Common myeloid progenitor, CD34-positive (primary cell): Measurements from ENCODE around the gene APH1A.

Experiments
- CTCF ChIA-PET: fragments of 350-600 bp; sonication (Branson Sonifier 250); formaldehyde crosslinking; loops from one replicate; lab custom pipeline; 2021; ENCODE audit warnings: antibody characterized with exemption; lab: Charles Lee
- POLR2A ChIA-PET: fragments of 350-600 bp; sonication (Branson Sonifier 250); formaldehyde crosslinking; loops from one replicate; lab custom pipeline; 2021; ENCODE audit warnings: antibody characterized with exemption; lab: Charles Lee
- DNase-seq, 3 donors: peaks; one replicate each; pipeline versions ENCODE4 v3.0.0 to v3.0.0-alpha.2; 2013
- H3K27ac ChIP-seq, 2 experiments: 1 replicate in 1 of 2; 2 replicates in 1 of 2; pipeline ENCODE4 v1.7.0; 2013; ENCODE audit warnings: inconsistent platforms in 2 of 2, low read length in 2 of 2, mild to moderate bottlenecking in 2 of 2, low read depth in 1 of 2, moderate library complexity in 1 of 2; ENCODE audit not compliant: severe bottlenecking in 2 of 2, insufficient read depth in 1 of 2, poor library complexity in 1 of 2
- H3K27me3 ChIP-seq, 5 experiments: replicated peaks in 2 of 5; 1 replicate in 3 of 5; 2 replicates in 2 of 5; pipeline versions ENCODE4 v1.6.1 to v1.7.0; 2013; ENCODE audit warnings: low read length in 4 of 5, mild to moderate bottlenecking in 2 of 5, moderate library complexity in 2 of 5, inconsistent platforms in 1 of 5; ENCODE audit not compliant: insufficient read depth in 5 of 5, control insufficient read depth in 4 of 5
- H3K36me3 ChIP-seq, 4 experiments: 1 replicate in 2 of 4; 2 replicates in 2 of 4; pipeline versions ENCODE4 v1.6.1 to v1.7.0; 2013; ENCODE audit warnings: low read length in 3 of 4, control low read depth in 1 of 4, mild to moderate bottlenecking in 1 of 4; ENCODE audit not compliant: control insufficient read depth in 4 of 4, insufficient read depth in 4 of 4
- H3K4me1 ChIP-seq, 4 experiments: 1 replicate in 3 of 4; 2 replicates in 1 of 4; pipeline versions ENCODE4 v1.6.1 to v1.7.1; 2013; ENCODE audit warnings: low read length in 3 of 4, mild to moderate bottlenecking in 3 of 4, control low read depth in 1 of 4, inconsistent platforms in 1 of 4, moderate library complexity in 1 of 4; ENCODE audit not compliant: control insufficient read depth in 4 of 4, insufficient read depth in 4 of 4; ENCODE audit errors: control extremely low read depth in 1 of 4
- H3K4me3 ChIP-seq, 7 experiments: 1 replicate in 4 of 7; 2 replicates in 3 of 7; pipeline versions ENCODE4 v1.5.1 to v1.7.0; 2013; ENCODE audit warnings: mild to moderate bottlenecking in 7 of 7, low read length in 6 of 7, moderate library complexity in 6 of 7, inconsistent platforms in 2 of 7, low read depth in 2 of 7, control low read depth in 1 of 7; ENCODE audit not compliant: insufficient read depth in 4 of 7, control insufficient read depth in 1 of 7; ENCODE audit errors: extremely low read depth in 1 of 7
- H3K9me3 ChIP-seq, 5 experiments: 1 replicate in 4 of 5; 2 replicates in 1 of 5; pipeline versions ENCODE4 v1.6.1 to v1.7.1; 2013; ENCODE audit warnings: low read length in 4 of 5, mild to moderate bottlenecking in 2 of 5, inconsistent platforms in 1 of 5, low read depth in 1 of 5, moderate library complexity in 1 of 5; ENCODE audit not compliant: control insufficient read depth in 4 of 5, insufficient read depth in 2 of 5; ENCODE audit errors: control extremely low read depth in 1 of 5
- WGBS: methylation state at CpG from one replicate; pipeline ENCODE4 v1.1.5; 2013; ENCODE audit not compliant: insufficient coverage; 5-methylcytosine and 5-hydroxymethylcytosine counted together

APH1A gene

GRCh38 chr1:150261367-150261766 is 7.4 kb downstream of the APH1A start:
- no peak overlapping the region for H3K4me3 ChIP-seq
- H3K27me3 ChIP-seq, result peaks cover 3 to 40% (median 24%) of the 10 kb centered on the region in 5 experiments
- ChIA-PET CTCF (interaction anchor here (1.5 to 13.8 kb wide), 2 partner anchors 14 to 25 kb away, joined by 4 to 246 read pairs; partner anchors contain the start of genes APH1A, C1orf54 and CIART), POLR2A (interaction anchor here (0.8 to 1.6 kb wide), 2 partner anchors 11 to 20 kb away, joined by 4 read pairs; partner anchors contain the start of gene C1orf54)
- no peak for DNase-seq
- no peak overlapping the region for H3K27ac ChIP-seq
- 89% methylated on average over 4 of the region's 6 CpGs for WGBS
- H3K4me1 ChIP-seq, result peaks cover 0 to 11% (median 2%) of the 10 kb centered on the region in 4 experiments
- peaks cover 0 to 22% (median 20%) of the 10 kb centered on the region in 4 experiments for H3K36me3 ChIP-seq
- H3K9me3 ChIP-seq, result no peaks in the 10 kb centered on the region

- WGBS, result 65% methylated on average over 6 of the region's 11 CpGs
- ChIA-PET CTCF (interaction anchor here (13.8 kb wide), 1 partner anchor 16 kb away, joined by 246 read pairs; the partner anchor contains the start of genes APH1A, C1orf54 and CIART), POLR2A (no interaction called here)
- Histone ChIP-seq H3K27me3 (peaks cover 5 to 44% (median 25%) of the 10 kb centered on the region in 5 experiments), H3K4me3 (no peak overlapping the region), H3K9me3 (no peaks in the 10 kb centered on the region), H3K36me3 (peaks cover 0 to 8% (median 7%) of the 10 kb centered on the region in 4 experiments), H3K4me1 (peaks cover 4 to 21% (median 11%) of the 10 kb centered on the region in 4 experiments), H3K27ac (no peak overlapping the region)
- no peak for DNase-seq
Observed at GRCh38 chr1:150259758-150260669, 8.8 kb downstream of the APH1A start.

DNA sequence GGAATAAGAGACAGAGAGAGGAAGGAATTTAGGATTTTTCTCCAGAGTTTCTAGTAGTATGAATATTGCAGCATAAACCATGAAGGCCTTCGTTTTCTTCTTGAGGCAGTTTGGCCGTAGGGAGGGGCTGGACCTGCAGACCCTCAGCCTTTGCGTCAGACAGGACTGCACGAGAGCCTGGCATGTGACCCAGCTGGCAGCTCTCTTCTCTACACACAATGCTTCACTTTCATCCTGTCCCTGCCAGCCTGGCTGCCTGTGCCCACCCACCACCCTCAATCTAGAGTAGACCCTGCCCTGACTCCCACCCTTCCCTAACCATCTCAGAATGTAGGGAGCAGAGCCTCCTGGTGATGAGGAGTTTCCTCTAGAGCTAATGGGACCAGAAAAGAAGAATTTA is 9.6 kb downstream of the APH1A start:
- Histone ChIP-seq H3K9me3 (no peaks in the 10 kb centered on the region), H3K4me1 (peaks cover 4 to 21% (median 11%) of the 10 kb centered on the region in 4 experiments), H3K4me3 (no peak overlapping the region), H3K27ac (no peak overlapping the region), H3K36me3 (peaks cover 0 to under 1% (median 0%) of the 10 kb centered on the region in 4 experiments), H3K27me3 (peaks cover 5 to 44% (median 25%) of the 10 kb centered on the region in 5 experiments)
- 86% methylated on average over 4 of the region's 4 CpGs for WGBS
- ChIA-PET POLR2A (no interaction called here), CTCF (interaction anchor here (1.3 to 13.8 kb wide), 3 partner anchors 9 to 53 kb away, joined by 3 to 246 read pairs (median 6); partner anchors contain the start of genes APH1A, C1orf54 and CIART)
- no peak for DNase-seq

GRCh38 chr1:150257624-150258585 is 10.9 kb downstream of the APH1A start, which contains the start of gene CA14:
Gene CA14, plus strand, starts transcription at chr1:150257774. Its CDS starts 355 bp downstream, at chr1:150258129.
- Histone ChIP-seq H3K36me3 (no peaks in the 10 kb centered on the region), H3K4me1 (peaks cover 4 to 21% (median 11%) of the 10 kb centered on the region in 4 experiments), H3K27me3 (peaks cover 5 to 44% (median 25%) of the 10 kb centered on the region in 5 experiments), H3K4me3 (no peak within 1 kb of the TSS), H3K9me3 (no peaks in the 10 kb centered on the region), H3K27ac (no peak within 1 kb of the TSS)
- CTCF ChIA-PET, result interaction anchor here (0.6 to 13.8 kb wide), 8 partner anchors 8 to 172 kb away, joined by 3 to 246 read pairs (median 4); partner anchors contain the start of genes APH1A, C1orf54 and CIART
- POLR2A ChIA-PET, result interaction anchor here (0.8 kb wide), 1 partner anchor 23 kb away, joined by 3 read pairs; no protein-coding TSS in a partner anchor
- peak in 1 of 3 donors; percentile 7 for DNase-seq
- 61% methylated on average over 7 of the region's 13 CpGs for WGBS

- Histone ChIP-seq H3K36me3 (no peaks in the 10 kb centered on the region), H3K4me3 (no peak overlapping the region)
- WGBS, result 27% methylated on average over 7 of the region's 14 CpGs
Observed at GRCh38 chr1:150256554-150257341, 12.1 kb downstream of the APH1A start.

More at GRCh38 chr1:150256554-150257341, 12.1 kb downstream of the APH1A start:
- DNase-seq, result no peak
- ChIA-PET POLR2A (interaction anchor here (0.6 kb wide), 1 partner anchor 26 kb away, joined by 3 read pairs; the partner anchor contains the start of gene CIART), CTCF (interaction anchor here (0.6 to 13.8 kb wide), 12 partner anchors 10 to 260 kb away, joined by 3 to 246 read pairs (median 4); partner anchors contain the start of genes APH1A, C1orf54 and CIART)
- H3K27ac ChIP-seq, result no peak overlapping the region
- no peaks in the 10 kb centered on the region for H3K9me3 ChIP-seq
- H3K4me1 ChIP-seq, result peaks cover 4 to 21% (median 11%) of the 10 kb centered on the region in 4 experiments
- peaks cover 5 to 44% (median 25%) of the 10 kb centered on the region in 5 experiments for H3K27me3 ChIP-seq
